HepG2 (cell line): ENCODE measurements around the gene ROBO2.

Experiments used
- POGZ ChIP-seq: sonication (generic); formaldehyde crosslinking; IDR thresholded peaks from 2 replicates; pipeline ENCODE4 v1.4.0; 2020; ENCODE audit warnings: mild to moderate bottlenecking, missing genetic modification reagents
- TCF7L2 ChIP-seq: IDR thresholded peaks from 2 replicates; pipeline ENCODE4 v1.6.1; 2011; ENCODE audit warnings: mild to moderate bottlenecking, low read depth, low read length, moderate library complexity
- U2AF1 ChIP-seq: fragments of 200-400 bp; formaldehyde crosslinking; optimal IDR thresholded peaks from 2 replicates; pipeline ENCODE3; 2017; ENCODE audit warnings: mild to moderate bottlenecking, low read depth, low read length
- ZBTB7A ChIP-seq: sonication (generic); formaldehyde crosslinking; IDR thresholded peaks from 2 replicates; pipeline ENCODE4 v1.8.0; 2022; ENCODE audit warnings: mild to moderate bottlenecking, missing genetic modification reagents
- ZNF430 ChIP-seq: sonication (generic); formaldehyde crosslinking; IDR thresholded peaks from 2 replicates; pipeline ENCODE4 v1.9.0; 2021; ENCODE audit warnings: mild to moderate bottlenecking, missing genetic modification reagents
- ZNF674 ChIP-seq: sonication (generic); formaldehyde crosslinking; IDR thresholded peaks from 2 replicates; pipeline ENCODE4 v1.5.0; 2020; ENCODE audit warnings: low read depth, mild to moderate bottlenecking, missing genetic modification reagents
- TF ChIP-seq, protein P1 (sequence below): sonication (generic); formaldehyde crosslinking; IDR thresholded peaks from 2 replicates; pipeline ENCODE4 v1.5.0; 2020; ENCODE audit warnings: mild to moderate bottlenecking, missing genetic modification reagents, moderate library complexity
- TF ChIP-seq, protein P2 (sequence below): sonication (generic); formaldehyde crosslinking; IDR thresholded peaks from 2 replicates; pipeline ENCODE4 v1.4.0; 2020; ENCODE audit warnings: low read depth, missing genetic modification reagents
- TF ChIP-seq, protein P3 (sequence below): IDR thresholded peaks from 2 replicates; pipeline ENCODE4 v1.6.1; 2016; ENCODE audit warnings: missing compliant biosample characterization, missing genetic modification reagents, borderline replicate concordance
- TF ChIP-seq, protein P4 (sequence below): sonication (generic); formaldehyde crosslinking; IDR thresholded peaks from 2 replicates; pipeline ENCODE4 v1.5.1; 2020; ENCODE audit warnings: missing genetic modification reagents, mild to moderate bottlenecking, borderline replicate concordance

DNA sequence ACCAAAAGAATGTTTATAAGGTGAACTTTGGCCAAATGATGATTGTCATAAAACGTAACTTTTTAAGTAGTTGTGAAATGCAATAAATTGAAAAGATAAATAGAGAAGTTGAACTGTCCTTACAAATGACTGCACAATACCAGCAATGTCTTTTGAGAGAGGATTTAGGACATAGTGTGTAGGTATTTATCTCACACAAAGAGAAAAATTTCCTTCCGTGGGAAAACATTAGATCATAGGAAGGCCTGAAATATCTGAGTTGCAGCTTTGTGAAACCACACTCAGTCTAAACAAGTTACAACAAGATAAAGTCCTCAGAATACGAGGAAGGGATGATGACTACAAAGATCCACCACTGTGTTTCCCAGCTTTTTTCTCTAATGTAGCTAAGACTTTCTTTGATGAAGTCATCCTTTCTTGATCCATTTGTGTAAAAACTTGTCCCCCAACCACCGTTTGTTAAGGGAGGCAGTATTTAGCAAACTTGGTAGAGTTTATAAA is 16.0 kb downstream of the ROBO2 start:
- no peak for TF ChIP-seq ZNF430 (CRISPR knock-in tag)
- TF ChIP-seq, protein P1, sequence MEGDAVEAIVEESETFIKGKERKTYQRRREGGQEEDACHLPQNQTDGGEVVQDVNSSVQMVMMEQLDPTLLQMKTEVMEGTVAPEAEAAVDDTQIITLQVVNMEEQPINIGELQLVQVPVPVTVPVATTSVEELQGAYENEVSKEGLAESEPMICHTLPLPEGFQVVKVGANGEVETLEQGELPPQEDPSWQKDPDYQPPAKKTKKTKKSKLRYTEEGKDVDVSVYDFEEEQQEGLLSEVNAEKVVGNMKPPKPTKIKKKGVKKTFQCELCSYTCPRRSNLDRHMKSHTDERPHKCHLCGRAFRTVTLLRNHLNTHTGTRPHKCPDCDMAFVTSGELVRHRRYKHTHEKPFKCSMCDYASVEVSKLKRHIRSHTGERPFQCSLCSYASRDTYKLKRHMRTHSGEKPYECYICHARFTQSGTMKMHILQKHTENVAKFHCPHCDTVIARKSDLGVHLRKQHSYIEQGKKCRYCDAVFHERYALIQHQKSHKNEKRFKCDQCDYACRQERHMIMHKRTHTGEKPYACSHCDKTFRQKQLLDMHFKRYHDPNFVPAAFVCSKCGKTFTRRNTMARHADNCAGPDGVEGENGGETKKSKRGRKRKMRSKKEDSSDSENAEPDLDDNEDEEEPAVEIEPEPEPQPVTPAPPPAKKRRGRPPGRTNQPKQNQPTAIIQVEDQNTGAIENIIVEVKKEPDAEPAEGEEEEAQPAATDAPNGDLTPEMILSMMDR (CRISPR knock-in tag), result no peak
- TF ChIP-seq, protein P2, sequence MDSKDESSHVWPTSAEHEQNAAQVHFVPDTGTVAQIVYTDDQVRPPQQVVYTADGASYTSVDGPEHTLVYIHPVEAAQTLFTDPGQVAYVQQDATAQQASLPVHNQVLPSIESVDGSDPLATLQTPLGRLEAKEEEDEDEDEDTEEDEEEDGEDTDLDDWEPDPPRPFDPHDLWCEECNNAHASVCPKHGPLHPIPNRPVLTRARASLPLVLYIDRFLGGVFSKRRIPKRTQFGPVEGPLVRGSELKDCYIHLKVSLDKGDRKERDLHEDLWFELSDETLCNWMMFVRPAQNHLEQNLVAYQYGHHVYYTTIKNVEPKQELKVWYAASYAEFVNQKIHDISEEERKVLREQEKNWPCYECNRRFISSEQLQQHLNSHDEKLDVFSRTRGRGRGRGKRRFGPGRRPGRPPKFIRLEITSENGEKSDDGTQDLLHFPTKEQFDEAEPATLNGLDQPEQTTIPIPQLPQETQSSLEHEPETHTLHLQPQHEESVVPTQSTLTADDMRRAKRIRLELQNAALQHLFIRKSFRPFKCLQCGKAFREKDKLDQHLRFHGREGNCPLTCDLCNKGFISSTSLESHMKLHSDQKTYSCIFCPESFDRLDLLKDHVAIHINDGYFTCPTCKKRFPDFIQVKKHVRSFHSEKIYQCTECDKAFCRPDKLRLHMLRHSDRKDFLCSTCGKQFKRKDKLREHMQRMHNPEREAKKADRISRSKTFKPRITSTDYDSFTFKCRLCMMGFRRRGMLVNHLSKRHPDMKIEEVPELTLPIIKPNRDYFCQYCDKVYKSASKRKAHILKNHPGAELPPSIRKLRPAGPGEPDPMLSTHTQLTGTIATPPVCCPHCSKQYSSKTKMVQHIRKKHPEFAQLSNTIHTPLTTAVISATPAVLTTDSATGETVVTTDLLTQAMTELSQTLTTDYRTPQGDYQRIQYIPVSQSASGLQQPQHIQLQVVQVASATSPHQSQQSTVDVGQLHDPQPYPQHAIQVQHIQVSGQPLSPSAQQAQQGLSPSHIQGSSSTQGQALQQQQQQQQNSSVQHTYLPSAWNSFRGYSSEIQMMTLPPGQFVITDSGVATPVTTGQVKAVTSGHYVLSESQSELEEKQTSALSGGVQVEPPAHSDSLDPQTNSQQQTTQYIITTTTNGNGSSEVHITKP (CRISPR knock-in tag), result no peak
- no peak for TF ChIP-seq ZBTB7A (CRISPR knock-in tag)
- no peak for TF ChIP-seq U2AF1
- no peak for TF ChIP-seq TCF7L2
- TF ChIP-seq, protein P3, sequence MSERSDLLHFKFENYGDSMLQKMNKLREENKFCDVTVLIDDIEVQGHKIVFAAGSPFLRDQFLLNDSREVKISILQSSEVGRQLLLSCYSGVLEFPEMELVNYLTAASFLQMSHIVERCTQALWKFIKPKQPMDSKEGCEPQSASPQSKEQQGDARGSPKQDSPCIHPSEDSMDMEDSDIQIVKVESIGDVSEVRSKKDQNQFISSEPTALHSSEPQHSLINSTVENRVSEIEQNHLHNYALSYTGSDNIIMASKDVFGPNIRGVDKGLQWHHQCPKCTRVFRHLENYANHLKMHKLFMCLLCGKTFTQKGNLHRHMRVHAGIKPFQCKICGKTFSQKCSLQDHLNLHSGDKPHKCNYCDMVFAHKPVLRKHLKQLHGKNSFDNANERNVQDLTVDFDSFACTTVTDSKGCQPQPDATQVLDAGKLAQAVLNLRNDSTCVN (CRISPR knock-in tag), result no peak
- no peak for TF ChIP-seq ZNF674 (CRISPR knock-in tag)
- TF ChIP-seq, protein P4, sequence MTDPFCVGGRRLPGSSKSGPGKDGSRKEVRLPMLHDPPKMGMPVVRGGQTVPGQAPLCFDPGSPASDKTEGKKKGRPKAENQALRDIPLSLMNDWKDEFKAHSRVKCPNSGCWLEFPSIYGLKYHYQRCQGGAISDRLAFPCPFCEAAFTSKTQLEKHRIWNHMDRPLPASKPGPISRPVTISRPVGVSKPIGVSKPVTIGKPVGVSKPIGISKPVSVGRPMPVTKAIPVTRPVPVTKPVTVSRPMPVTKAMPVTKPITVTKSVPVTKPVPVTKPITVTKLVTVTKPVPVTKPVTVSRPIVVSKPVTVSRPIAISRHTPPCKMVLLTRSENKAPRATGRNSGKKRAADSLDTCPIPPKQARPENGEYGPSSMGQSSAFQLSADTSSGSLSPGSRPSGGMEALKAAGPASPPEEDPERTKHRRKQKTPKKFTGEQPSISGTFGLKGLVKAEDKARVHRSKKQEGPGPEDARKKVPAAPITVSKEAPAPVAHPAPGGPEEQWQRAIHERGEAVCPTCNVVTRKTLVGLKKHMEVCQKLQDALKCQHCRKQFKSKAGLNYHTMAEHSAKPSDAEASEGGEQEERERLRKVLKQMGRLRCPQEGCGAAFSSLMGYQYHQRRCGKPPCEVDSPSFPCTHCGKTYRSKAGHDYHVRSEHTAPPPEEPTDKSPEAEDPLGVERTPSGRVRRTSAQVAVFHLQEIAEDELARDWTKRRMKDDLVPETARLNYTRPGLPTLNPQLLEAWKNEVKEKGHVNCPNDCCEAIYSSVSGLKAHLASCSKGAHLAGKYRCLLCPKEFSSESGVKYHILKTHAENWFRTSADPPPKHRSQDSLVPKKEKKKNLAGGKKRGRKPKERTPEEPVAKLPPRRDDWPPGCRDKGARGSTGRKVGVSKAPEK, result no peak
- no peak for TF ChIP-seq POGZ (CRISPR knock-in tag)
